Measurements from ENCODE around the gene FGF13.

Gene FGF13

GRCh38 chrX:138711399-138712347 is at the start of gene FGF13:
Gene FGF13 (minus strand): TSS chrX:138711717. CDS start chrX:138711003, 714 bp downstream.
- TF ChIP-seq GATA1 (IDR thresholded peaks at IDR 0.05; ENCODE audit: low read depth, low read length) = no peak
- TF ChIP-seq POLR2A (IDR thresholded peaks at IDR 0.05; ENCODE audit: low read length) = no peak
- no peak for DNase-seq

- TF ChIP-seq POLR2A (IDR thresholded peaks at IDR 0.05; ENCODE audit: low read length) (no peak), GATA1 (IDR thresholded peaks at IDR 0.05; ENCODE audit: low read depth, low read length) (no peak)
- DNase-seq = no peak
These were observed 47.9 kb upstream of the FGF13 start for GRCh38 chrX:138759217-138759943.

GRCh38 chrX:138756234-138756633 is 44.7 kb upstream of the FGF13 start:
- DNase-seq = no peak
- TF ChIP-seq GATA1 (IDR thresholded peaks at IDR 0.05; ENCODE audit: low read depth, low read length) (no peak), POLR2A (IDR thresholded peaks at IDR 0.05; ENCODE audit: low read length) (no peak)

- TF ChIP-seq POLR2A (IDR thresholded peaks at IDR 0.05; ENCODE audit: low read length) (no peak), GATA1 (IDR thresholded peaks at IDR 0.05; ENCODE audit: low read depth, low read length) (no peak)
- DNase-seq = no peak
These were observed 43.3 kb upstream of the FGF13 start for GRCh38 chrX:138754861-138755260.

GRCh38 chrX:138748480-138748879 is 37.0 kb upstream of the FGF13 start:
- DNase-seq = peak in 1 of 2 experiments; percentile 4

GRCh38 chrX:138745196-138745595 is 33.7 kb upstream of the FGF13 start:
- peak; percentile 10 to 44 for DNase-seq
- TF ChIP-seq GATA1 (IDR thresholded peaks at IDR 0.05; ENCODE audit: low read depth, low read length) (no peak), POLR2A (IDR thresholded peaks at IDR 0.05; ENCODE audit: low read length) (no peak)

More at GRCh38 chrX:138748480-138748879, 37.0 kb upstream of the FGF13 start:
- TF ChIP-seq POLR2A (IDR thresholded peaks at IDR 0.05; ENCODE audit: low read length) (no peak), GATA1 (IDR thresholded peaks at IDR 0.05; ENCODE audit: low read depth, low read length) (no peak)

GRCh38 chrX:138742217-138742616 is 30.7 kb upstream of the FGF13 start:
- TF ChIP-seq POLR2A (IDR thresholded peaks at IDR 0.05; ENCODE audit: low read length) (no peak), GATA1 (IDR thresholded peaks at IDR 0.05; ENCODE audit: low read depth, low read length) (no peak)
- DNase-seq = no peak

GRCh38 chrX:138740341-138740740 is 28.8 kb upstream of the FGF13 start:
- TF ChIP-seq POLR2A (IDR thresholded peaks at IDR 0.05; ENCODE audit: low read length) = no peak
- TF ChIP-seq GATA1 (IDR thresholded peaks at IDR 0.05; ENCODE audit: low read depth, low read length) = no peak

GRCh38 chrX:138723301-138723700 is 11.8 kb upstream of the FGF13 start:
- TF ChIP-seq POLR2A (IDR thresholded peaks at IDR 0.05; ENCODE audit: low read length) = no peak
- TF ChIP-seq GATA1 (IDR thresholded peaks at IDR 0.05; ENCODE audit: low read depth, low read length) = no peak
- DNase-seq = no peak

More at GRCh38 chrX:138740341-138740740, 28.8 kb upstream of the FGF13 start:
- no peak for DNase-seq

- TF ChIP-seq GATA1 (IDR thresholded peaks at IDR 0.05; ENCODE audit: low read depth, low read length) (no peak), POLR2A (IDR thresholded peaks at IDR 0.05; ENCODE audit: low read length) (no peak)
- DNase-seq = no peak
These were observed 7.9 kb upstream of the FGF13 start for GRCh38 chrX:138719396-138719795.

- TF ChIP-seq POLR2A (IDR thresholded peaks at IDR 0.05; ENCODE audit: low read length) (no peak), GATA1 (IDR thresholded peaks at IDR 0.05; ENCODE audit: low read depth, low read length) (no peak)
- DNase-seq = no peak
These were observed 7.4 kb upstream of the FGF13 start for GRCh38 chrX:138718941-138719340.

- TF ChIP-seq GATA1 (IDR thresholded peaks at IDR 0.05; ENCODE audit: low read depth, low read length) (no peak), POLR2A (IDR thresholded peaks at IDR 0.05; ENCODE audit: low read length) (no peak)
- no peak for DNase-seq
These were observed 613 bp downstream of the FGF13 start for GRCh38 chrX:138710866-138711341.

GRCh38 chrX:138709886-138710791 is 1.4 kb downstream of the FGF13 start:
- no peak for TF ChIP-seq POLR2A (IDR thresholded peaks at IDR 0.05; ENCODE audit: low read length)
- no peak for DNase-seq

All from erythroblast (primary cell).